Left lobe of liver (tissue), 2 donors: ENCODE results near the gene SPATA2. TPM values are rescaled to one million over a fixed set of nuclear protein-coding genes. Genes with fewer than 3 reads are reported as not detected.
"Not testable (repeated sequence)": the region's sequence is repeated elsewhere in the genome, so short reads cannot be mapped to it uniquely, and the experiment has no call there.

Source experiments
- ATAC-seq: fragments of 200-7000 bp; cut with Tn5 transposase; one replicate; pipeline ENCODE4 v1.9.1; 2020; ENCODE audit warnings: mild to moderate bottlenecking, moderate library complexity
- DNase-seq: peaks from one replicate; pipeline ENCODE4 v3.0.0-alpha.2; 2020; ENCODE audit warnings: low spot score
- total RNA-seq: library from RNA; stranded (reverse); gene quantifications from one replicate; pipeline ENCODE4 v1.2.1, GENCODE V29; 2021
- donor health status: DM: no; HTN: no; CAD: no; lungs with moderate emphysema.
- donor health status: DM: no; HTN: yes; CAD: no.

The SPATA2 gene, protein sequence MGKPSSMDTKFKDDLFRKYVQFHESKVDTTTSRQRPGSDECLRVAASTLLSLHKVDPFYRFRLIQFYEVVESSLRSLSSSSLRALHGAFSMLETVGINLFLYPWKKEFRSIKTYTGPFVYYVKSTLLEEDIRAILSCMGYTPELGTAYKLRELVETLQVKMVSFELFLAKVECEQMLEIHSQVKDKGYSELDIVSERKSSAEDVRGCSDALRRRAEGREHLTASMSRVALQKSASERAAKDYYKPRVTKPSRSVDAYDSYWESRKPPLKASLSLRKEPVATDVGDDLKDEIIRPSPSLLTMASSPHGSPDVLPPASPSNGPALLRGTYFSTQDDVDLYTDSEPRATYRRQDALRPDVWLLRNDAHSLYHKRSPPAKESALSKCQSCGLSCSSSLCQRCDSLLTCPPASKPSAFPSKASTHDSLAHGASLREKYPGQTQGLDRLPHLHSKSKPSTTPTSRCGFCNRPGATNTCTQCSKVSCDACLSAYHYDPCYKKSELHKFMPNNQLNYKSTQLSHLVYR
- 3.2 TPM for total RNA-seq

DNA sequence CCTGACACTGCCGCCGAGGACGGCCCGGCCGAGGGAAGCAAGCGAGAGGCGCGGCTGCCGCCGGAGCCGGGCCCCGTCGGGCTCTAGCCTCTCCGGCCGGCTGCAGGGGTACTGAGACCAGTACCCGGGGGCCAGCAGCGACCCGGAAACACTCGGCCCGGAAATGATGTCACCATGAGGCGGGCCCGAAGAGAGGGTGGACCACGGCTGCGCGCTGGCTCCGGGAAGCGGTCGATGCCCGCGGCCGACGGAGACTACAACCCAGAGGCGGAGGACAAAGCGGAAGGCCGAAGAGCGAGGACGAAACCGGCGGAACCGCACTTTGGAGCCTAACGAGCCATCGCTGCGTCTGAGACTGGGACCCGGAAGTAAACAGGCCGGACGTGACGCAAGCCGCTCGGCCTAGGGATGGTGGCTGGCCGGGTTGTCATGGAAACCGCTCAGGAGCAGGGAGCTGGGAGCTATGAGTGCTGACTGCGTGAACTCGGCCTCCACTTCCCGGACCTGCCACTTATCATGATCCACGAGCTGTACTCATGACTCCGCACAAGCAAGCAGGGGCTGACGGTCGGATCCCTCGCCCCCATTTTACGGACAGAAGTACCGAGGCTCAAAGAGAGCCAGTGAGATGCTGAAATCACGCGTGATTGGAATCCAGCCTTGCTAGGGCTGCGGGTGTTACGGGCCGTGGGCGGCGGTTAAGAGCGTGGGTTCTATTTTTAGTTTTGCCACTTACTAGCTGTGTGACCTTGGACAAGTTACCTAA is at the start of gene SPATA2:
Gene SPATA2, minus strand, starts transcription at position 150 of the 766 bp plus-strand sequence. CDS start 7,039 bp downstream, outside the sequence.
- DNase-seq: peak; percentile 96
- ATAC-seq: peak; percentile 83

DNA sequence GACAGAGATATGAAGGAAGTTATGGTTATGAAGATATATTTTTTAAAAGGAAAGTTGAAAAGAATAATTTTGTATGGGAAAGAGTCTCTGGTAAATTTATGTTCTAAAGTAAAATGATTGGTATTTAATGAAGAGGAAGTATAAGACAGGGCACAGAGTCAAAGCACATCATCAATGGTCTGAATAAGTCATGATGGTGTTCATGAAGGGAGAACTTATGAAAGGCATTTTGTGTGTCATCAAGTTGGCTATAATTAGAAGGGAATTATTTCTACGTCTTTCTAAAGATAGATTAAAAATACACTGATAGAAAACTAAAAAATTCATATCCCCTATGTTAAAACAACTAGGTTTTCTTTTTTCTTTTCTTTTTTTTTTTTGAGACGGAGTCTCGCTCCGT is 46.1 kb upstream of the SPATA2 start:
- ATAC-seq (no peak), DNase-seq (no peak)

DNA sequence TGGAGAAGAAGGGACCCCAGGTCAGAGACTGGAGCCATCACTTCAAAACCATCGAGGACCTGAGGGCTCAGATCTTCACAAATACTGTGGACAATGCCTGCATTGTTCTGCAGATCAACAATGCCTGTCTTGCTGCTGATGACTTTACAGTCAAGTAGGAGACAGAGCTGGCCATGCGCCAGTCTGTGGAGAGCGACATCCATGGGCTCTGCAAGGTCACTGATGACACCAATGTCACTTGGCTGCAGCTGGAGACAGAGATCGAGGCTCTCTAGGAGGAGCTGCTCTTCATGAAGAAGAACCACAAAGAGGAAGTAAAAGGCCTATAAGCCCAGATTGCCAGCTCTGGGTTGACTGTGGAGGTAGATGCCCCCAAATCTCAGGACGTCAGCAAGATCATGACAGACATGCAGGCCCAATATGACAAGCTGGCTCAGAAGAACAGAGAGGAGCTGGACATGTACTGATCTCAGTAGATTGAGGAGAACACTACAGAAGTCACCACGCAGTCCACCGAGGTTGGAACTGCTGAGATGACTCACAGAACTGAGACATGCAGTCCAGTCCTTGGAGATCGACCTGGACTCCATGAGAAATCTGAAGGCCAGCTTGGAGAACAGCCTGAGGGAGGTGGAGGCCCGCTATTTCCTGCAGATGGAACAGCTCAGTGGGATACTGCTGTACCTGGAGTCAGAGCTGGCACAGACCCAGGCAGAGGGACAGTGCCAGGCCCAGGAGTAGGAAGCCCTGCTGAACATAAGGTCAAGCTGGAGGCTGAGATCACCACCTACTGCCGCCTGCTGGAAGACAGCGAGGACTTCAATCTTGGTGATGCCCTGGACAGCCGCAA is 42.0 kb upstream of the SPATA2 start:
- peak; percentile 77 for DNase-seq
- ATAC-seq: peak; percentile 47

DNA sequence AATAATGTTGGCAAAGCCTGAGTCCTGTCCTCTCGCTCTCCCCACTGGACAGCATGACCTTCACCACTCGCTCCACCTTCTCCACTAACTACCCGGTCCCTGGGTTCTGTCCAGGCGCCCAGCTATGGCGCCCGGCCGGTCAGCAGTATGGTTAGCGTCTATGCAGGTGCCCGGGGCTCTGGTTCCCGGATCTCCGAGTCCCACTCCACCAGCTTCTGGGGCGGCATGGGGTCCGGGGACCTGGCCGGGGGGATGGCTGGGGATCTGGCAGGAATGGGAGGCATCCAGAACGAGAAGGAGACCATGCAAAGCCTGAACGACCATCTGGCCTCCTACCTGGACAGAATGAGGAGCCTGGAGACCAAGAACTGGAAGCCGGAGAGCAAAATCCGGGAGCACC is 41.4 kb upstream of the SPATA2 start:
- no peak for DNase-seq
- peak; percentile 17 for ATAC-seq

DNA sequence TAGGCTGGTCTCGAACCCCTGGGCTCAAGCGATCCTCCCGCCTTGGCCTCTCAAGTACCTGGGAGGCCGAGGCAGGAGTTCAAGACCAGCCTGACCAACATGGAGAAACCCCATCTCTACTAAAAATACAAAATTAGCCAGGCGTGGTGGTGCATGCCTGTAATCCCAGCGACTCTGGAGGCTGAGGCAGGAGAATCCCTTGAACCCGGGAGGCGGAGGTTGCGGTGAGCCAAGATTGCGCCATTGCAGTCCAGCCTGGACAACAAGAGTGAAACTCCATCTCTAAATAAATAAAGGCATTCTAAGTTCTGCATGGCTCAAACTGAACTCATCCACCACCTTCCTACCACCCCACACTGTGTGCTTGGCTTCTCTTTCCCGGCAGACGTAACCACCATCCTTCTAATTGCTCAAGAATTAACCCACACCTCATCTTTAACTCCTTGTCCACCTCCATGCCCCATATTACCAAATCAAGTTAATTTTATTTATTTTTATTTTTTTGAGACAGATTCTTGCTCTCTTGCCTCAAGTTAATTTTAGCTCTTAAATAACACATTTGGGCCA is 40.6 kb upstream of the SPATA2 start:
- not testable (repeated sequence) for ATAC-seq, DNase-seq

DNA sequence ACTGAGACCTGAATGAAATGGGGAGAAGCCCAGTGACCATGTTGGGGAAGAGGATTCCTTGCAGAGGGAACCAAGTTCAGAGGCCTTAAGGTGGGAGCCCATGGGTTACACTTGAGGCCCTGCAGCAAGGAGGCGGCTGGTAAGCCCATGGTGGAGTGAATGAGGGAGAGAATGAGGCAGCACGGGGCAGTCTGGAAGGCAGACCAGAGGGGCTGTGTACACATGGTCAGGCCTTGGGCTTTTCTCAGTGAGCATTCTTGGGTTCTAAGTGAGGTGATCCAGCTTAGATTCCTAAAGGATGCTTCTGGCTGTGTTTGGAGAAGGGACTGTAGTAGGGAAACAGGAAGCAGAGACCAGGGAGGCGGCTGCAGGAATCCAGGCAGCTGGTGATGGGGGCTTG is 39.8 kb upstream of the SPATA2 start:
- ATAC-seq (no peak), DNase-seq (no peak)

DNA sequence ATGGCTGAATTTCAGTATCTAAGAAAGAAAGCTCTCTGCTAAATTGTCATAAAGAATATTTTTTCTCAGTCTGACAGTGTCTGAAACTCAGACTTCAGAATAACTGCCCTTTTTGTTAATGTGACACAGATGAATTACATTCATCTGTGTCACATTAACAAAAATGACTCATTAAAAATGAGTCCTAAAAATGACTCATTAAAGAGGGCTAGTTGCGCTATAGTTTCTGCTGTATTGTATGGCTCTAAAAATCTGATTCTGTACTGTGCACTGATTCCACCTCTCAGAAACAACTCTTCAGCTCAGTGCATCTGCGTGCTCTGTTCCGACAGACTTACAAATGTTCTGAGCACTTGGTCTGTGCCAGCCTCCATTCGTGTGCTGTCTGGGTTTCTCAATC is 35.8 kb upstream of the SPATA2 start:
- DNase-seq: no peak
- ATAC-seq: no peak

DNA sequence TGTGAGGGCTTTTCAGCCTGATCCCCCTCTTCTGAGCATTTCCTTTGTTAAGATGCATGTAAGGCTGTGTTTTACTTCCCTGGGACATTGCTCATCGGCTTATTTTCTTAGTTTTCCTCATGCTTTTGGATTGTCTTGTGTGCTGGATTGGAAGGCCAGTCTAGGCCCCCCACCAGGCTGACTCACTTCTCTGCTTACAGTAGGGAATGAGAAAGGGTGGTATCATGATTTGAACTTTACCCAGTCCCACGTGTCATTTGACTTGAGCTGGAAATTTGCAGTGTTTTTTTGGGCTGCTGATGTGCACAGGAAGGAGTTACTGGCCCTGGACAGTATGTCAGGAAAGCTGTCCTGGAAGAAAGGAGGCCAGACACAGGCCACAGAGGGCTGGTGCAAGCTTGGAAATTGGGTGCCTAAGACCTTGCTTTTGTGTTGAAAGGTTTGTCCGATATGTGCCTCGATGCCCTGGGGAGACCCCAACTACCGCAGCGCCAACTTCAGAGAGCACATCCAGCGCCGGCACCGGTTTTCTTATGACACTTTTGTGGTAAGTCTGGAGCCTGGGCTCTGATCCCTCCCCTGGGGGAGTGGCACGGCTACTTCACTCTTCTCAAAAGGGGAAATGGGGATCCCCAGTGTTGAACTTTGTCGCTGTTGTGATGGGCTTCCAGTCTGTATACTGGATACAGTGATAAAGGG is 33.6 kb upstream of the SPATA2 start:
- DNase-seq (no peak), ATAC-seq (no peak)

DNA sequence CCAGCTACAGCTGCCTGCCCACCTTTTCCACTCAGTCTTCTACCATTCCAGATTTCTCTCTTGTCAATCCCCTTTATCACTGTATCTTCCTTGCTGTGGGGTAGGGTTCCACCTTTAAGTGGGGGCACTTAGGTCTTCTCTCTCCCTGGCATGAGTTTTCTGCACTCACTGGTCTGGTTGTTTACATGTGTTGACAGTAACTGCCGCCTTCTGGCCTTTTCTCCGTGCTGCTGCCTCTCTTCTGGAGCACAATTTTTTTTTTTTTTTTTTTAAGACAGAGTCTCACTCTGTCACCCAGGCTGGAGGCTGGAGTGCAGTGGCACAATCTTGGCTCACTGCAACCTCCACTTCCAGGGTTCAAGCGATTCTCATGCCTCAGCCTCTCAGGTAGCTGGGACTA is 32.8 kb upstream of the SPATA2 start:
- ATAC-seq (no peak), DNase-seq (no peak)

DNA sequence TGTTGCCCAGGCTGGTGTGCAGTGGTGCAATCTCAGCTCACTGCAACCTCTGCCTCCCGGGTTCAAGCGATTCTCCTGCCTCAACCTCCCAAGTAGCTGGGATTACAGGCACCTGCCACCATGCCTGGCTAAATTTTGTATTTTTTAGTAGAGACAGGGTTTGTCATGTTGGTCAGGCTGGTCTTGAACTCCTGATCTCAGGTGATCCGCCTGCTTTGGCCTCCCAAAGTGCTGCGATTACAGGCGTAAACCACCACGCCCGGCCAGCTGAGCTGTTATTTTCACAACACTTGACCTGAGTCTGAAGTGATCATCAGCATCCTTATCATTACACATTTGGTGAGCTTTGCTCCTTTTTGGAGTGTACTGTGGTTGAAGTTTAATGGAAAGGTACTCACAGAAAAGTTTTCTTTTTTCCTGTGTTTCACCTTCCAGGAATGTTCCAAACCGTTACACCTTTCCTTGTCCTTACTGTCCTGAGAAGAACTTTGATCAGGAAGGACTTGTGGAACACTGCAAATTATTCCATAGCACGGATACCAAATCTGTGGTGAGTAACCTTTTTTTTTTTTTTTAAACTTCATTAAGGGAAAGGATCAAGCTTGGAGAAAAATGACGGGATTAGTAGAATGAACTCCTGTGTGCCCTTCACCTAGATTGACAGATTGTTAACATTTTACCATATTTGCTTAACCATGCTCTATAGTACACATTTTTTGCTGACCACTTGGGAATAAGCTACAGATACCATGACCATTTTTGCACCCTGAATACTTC is 30.6 kb upstream of the SPATA2 start:
- DNase-seq (no peak), ATAC-seq (no peak)

DNA sequence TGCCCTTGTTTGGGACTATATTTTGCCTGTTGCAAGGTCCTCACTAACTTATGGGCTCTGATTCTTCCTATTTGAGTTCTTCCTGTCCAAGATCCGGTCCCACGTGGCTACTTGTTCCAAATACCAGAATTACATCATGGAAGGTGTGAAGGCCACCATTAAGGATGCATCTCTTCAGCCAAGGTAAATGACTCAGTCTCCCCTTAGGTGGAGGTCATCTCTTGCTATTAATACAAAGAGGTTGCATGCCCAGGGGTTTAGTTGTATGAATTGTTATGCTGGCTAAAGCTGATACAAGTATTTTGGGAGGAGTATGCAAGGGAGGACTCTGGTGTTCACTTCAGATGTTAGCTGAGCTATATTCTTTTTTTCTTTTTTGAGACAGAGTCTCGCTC is 30.0 kb upstream of the SPATA2 start:
- ATAC-seq (no peak), DNase-seq (no peak)

DNA sequence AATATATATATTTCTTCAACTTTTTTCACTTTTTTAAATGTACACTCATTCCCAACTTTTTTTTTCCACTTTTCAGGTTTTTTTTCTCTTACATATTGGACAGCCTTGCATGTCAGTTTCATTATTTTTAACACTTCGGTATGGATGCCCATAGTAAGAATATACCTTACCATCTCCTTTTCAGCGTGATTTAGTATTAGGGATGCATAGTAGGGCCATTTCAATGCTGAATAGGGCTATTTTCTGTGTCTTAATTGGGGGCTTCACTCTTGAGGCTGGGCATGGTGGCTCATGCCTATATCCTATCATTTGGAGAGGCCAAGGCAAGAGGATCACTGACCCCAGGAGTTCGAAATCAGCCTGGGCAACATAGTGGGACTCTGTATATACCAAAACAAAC is 27.6 kb upstream of the SPATA2 start:
- ATAC-seq: no peak

DNA sequence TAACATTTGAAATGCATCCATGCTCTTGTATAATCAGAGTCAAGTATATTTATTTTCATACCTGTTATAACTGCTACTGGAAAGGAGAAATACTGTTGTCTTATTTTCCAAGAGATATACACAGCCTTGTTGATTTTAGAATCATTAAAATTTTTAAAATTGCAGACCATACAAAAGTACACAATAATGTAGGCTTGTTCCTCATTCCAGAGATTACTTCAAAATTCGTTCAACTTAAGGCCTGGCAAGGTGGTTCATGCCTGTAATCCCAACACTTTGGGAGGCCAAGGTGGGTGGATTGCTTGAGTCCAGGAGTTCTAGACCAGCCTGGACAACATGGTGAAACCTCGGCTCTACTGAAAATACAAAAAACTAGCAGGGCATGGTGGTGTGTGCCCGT is 27.0 kb upstream of the SPATA2 start:
- ATAC-seq: no peak

More for the DNA sequence above, 27.6 kb upstream of the SPATA2 start:
- DNase-seq: no peak

DNA sequence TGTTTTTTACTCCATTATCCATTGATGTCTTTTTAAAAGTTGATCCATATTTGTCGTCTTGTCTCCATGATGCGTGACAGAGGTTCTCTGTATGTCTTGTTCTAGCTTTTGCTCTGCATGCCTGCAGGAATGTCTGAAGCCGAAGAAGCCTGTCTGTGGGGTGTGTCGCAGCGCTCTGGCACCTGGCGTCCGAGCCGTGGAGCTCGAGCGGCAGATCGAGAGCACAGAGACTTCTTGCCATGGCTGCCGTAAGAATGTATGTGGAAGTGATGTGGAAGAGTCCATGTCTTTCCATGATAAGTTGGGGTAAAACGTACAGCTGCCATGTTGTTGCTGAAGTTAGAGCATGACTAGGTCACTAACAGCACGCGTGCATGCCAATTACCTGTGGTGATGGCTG is 26.1 kb upstream of the SPATA2 start:
- ATAC-seq: no peak
- DNase-seq: no peak

More for the DNA sequence above, 27.0 kb upstream of the SPATA2 start:
- no peak for DNase-seq

DNA sequence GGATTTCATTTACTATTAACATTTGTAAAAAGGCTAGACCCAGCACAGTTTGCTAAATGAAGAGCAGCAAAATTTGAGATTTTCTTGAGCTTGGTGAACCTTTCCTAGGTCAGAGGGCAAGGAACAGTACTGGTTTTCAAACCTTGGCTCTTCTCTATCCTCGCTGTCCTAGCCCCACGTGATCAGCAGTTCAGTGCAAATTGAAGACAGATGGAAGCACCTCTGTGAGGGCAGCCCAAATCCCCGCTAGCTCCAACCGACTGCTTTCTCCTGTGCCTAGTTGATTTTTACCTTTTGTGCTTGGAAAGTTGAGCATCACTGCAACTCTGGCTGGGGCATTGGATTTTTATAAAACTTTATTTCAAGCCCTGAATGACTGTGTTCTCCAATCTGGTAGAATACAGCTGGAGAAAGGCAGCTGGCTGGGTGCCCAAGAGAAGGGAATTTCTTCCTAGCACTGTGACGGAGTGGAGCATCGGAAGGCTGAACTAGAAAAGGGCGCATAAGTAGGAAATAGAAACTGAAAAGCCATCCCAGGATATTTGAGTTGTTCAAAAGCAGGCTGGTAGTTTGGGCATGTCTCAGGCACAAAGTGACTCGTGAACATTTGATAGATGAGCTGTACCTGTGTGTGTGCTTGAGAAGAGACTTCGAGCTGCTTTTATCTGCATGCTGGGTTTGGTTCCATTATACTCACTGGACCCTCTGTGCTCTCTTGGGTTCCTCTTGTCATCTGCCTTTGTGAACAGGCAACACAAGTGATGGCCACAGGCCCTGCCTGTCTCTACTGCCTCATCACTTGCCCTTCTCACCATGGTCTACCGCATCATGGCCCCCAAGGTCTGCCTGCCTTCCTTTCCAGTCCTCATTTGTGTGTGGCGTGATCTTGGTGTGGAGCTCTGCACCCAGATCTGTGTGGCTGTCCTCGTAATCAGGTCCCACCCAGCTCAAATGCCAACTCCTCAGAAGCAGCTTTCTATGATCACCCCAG is 23.1 kb upstream of the SPATA2 start:
- no peak for DNase-seq
- peak; percentile 16 for ATAC-seq

DNA sequence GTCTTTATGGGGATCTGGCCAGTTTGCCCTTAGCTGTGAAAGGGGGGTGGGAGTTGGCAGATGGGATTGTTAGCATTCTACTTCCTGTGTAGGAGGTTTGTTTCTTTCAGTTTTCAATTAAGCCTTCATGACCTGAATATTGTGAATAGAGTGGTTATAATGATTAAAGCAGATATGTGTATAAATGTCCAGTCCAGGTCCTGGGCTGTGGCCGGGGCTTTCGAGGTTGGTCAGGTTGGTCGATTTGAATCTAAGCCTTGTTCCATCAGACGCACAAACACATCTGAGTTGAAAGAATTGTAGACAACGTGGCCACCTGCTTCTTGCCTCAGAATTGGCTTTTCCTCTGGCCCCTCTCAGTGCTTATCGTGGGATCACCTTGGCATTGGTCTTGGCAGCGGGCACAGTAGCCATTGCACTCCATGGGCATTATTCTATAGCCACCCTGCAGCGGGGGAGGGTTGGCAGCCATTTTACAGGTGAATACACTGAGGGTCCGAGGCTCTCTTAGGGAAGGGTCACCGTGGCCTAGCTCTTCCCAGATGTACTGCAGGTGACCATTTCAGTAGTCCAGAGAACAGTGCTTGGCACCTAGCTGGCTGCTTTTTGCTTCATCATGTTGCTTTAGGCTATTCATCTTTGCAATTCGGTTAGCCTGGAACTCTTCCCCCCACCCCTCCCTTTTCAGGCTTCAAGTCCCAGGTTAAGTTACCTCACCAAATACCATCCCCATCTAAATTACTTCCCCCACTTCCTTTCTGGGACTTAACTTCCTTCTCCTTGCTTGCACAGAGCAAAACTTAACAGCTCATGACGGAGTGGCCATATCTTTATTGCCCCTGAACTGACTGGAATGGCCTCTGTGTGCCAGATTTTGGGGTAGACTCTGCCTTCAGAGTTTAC is 21.9 kb upstream of the SPATA2 start:
- DNase-seq (no peak), ATAC-seq (no peak)
